NCI-H187 treated with DMSO at 0.1 percent for 48 hours (cell line): ENCODE measurements around the gene PRIM2.
"Not testable (repeated sequence)": the region's sequence is repeated elsewhere in the genome, so short reads cannot be mapped to it uniquely, and the experiment has no call there.

Experiments
- DNase-seq: peaks from one replicate; lab custom pipeline; 2025; lab: John Stamatoyannopoulos, UW

PRIM2 gene

DNA sequence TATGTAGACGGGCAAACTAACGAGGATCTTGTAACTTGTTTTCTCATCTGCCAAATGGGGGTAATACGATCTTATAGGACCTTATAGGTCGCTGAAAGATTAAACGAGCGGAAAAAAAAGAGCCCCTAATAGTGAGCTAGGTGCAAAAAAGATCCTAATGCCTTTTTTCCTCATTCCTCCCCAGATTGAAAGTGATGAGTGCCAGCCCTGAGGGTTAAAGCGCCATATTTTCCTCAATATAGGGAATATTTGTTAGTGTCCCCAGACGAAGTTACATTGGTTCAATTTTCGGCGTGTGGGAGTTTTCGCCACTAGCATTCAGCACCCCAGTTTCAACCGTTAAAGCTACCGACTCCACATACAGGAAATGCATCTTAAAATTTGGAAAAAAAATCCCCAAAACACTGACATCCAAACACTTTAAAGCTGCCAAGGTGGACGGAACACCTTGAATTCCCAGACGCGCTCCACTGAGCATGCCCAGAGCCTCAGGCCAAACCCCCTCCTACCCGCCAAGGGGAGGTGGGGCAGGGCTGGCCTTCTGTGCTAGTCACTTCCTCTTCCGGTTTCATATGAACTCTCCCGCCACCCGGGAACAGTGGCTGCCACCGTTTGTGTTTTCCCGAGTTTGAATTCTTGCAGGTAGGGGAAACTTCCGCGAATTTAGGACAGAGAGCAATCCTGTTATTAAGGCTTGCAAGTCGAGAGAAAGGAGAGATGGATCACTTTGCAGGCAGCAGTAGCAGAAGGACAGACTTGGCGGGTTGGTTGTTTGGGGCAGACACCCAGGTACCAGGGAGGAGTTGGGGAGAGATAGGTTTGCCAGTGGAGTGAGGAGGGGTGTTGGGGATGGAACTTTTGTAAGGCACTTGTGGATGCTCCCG lies at the start of gene PRIM2:
Gene PRIM2, plus strand, starts transcription at position 571 of the 884 bp plus-strand sequence. CDS start 816 bp downstream, outside the sequence.
- peak; percentile 64 for DNase-seq

DNA sequence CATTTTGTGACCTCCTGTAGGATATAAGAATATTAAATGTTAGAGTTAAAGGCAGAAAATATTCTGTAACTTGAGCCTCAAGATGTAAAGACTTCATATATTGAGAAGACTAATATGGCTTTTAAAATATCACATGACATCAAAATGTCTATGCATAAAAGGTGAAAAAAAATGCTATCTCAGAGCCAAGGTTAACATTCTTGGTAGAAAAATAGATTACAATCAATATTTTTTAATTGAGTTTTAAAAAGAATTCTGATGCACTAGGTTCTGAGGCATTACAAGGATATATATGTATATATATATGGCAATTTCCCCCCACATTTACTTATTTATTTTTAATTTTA lies 49.2 kb upstream of the PRIM2 start:
- DNase-seq, result no peak

DNA sequence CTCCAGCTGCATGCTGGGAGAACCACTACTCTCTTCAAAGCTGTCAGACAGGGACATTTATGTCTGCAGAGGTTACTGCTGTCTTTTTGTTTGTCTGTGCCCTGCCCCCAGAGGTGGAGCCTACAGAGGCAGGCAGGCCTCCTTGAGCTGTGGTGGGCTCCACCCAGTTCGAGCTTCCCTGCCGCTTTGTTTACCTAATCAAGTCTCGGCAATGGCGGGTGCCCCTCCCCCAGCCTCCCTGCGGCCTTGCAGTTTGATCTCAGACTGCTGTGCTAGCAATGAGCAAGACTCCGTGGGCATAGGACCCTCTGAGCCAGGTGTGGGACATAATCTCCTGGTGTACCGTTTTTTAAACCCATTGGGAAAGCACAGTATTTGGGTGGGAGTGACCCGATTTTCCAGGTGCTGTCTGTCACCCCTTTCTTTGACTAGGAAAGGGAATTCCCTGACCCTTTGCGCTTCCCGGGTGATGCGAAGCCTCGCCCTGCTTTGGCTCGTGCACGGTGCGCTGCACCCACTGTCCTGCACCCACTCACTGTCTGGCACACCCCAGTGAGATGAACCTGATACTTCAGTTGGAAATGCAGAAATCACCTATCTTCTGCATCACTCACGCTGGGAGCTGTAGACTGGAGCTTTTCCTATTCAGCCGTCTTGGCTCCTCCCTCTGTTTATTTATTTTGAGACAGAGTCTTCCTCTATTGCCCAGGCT lies 43.2 kb upstream of the PRIM2 start:
- DNase-seq, result not testable (repeated sequence)

DNA sequence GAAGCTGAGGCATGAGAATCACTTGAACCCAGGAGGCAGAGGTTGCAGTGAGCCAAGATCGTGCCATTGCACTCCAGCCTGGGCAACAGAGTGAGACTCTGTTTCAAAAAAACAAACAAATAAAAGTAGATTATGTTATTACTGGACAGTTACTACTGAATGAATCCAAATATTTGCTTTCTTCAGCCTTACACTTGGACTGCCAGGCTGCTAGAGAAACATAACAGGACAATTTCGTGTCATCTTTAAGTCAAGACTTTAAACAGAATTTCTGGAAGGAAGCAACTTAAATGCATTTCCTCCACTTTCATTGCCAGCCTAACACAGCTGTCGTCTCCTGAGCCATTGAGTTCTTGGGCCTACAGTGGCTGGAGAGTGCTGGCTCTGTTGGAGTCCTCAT lies 42.0 kb upstream of the PRIM2 start:
- no peak for DNase-seq

DNA sequence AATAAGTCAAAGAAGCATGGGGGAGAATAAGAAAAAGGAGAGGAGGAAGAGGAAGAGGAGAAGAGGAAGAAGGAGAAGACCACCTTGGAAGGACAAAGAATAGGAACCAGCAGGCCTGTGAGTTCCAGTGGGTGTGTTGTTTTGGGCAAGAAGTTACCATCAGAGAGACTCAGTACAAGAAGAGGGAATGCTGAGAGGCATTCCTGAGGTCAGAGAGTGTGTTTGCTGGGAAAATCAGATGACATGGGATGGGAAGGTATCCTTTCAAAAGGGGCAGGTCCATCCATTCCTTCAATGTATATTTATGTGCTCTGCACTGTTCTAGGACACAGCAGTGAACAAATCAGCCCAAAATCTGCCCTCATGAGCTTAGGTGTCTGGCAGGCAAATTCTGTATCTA lies 40.5 kb upstream of the PRIM2 start:
- no peak for DNase-seq

GRCh38 chr6:57278570-57278969 lies 38.9 kb upstream of the PRIM2 start:
- DNase-seq, result no peak

GRCh38 chr6:57279013-57279412 lies 38.4 kb upstream of the PRIM2 start:
- no peak for DNase-seq

DNA sequence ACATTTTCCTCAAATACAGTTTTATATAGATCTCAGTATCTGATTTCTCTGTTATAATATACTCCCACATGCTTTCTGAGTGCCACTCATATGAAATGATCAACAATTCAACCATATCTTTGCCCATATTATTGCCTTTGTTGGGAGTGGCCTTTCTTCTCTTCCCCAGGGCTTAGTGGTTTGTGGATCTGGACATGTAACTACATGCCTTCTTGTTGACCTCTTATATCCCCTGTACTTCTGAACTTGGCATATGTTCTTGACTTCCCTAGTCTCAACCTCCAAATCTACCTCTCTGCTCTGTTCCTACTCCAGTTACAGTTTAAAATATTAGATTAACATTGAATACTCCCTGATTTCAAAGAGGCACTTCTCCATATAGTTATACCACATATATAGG lies 34.3 kb upstream of the PRIM2 start:
- peak; percentile 55 for DNase-seq

- no peak for DNase-seq
These were observed 33.4 kb upstream of the PRIM2 start for GRCh38 chr6:57283911-57284455.

- not testable (repeated sequence) for DNase-seq
These were observed 29.3 kb upstream of the PRIM2 start for GRCh38 chr6:57288136-57288535.

GRCh38 chr6:57293472-57293871 lies 24.0 kb upstream of the PRIM2 start:
- DNase-seq, result not testable (repeated sequence)

- DNase-seq, result no peak
These were observed 22.5 kb upstream of the PRIM2 start for GRCh38 chr6:57294862-57295445.

- no peak for DNase-seq
These were observed 19.9 kb upstream of the PRIM2 start for GRCh38 chr6:57297505-57297904.

DNA sequence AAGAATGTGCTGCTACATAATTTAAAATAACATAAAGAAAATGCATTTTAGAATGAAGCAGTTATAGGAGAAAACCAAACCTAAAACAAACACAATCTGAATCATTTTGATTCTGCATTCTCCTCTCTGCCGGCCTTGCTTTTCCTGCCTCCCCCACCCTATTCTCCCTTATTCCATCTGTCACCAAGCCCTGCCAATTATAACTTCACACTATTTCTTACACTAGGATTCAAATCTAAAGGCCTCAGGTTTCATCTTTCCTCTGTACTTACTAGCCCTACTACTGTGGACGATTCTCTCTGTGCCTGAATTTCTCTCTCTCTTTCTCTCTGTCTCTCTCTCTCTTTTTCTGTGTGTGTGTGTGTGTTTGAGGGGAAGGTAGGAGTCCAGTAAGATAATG lies 18.7 kb upstream of the PRIM2 start:
- no peak for DNase-seq

DNA sequence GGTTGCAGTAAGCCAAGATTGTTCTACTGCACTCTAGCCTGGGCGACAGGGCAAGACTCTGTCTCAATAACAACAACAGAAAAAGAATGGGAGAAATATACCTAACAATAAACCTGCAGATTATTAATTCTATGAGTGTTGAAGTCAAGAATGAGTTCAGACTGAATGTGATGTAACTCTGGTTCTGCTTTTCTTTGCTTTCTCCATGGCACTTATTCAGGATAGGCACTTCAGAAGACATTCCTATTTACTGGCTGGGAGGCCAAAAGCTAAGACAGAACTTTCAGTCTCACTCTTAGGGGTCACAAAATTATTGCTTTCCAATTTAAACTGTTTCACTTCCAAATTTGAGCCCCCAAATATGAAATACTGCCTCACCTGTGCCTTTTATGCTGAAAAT lies 15.7 kb upstream of the PRIM2 start:
- DNase-seq, result no peak

DNA sequence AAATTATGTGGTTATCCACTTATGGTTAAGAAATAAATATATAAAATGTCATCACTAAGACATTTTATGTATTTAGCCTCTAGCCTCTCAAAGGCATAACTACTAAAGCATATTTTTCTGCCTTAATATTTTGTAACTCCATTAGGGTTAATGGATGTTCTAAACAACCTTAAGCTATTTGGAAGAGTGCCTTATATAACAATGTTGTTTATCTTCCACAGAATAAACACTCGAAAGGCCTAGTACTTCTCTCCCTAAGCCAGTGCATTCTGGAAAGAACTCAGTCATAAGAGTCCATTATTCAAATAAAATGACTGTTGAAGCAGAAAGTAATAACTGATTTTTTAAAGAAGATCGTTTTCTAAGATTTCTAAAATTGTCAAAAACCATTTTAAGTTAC lies 15.0 kb upstream of the PRIM2 start:
- DNase-seq, result no peak

DNA sequence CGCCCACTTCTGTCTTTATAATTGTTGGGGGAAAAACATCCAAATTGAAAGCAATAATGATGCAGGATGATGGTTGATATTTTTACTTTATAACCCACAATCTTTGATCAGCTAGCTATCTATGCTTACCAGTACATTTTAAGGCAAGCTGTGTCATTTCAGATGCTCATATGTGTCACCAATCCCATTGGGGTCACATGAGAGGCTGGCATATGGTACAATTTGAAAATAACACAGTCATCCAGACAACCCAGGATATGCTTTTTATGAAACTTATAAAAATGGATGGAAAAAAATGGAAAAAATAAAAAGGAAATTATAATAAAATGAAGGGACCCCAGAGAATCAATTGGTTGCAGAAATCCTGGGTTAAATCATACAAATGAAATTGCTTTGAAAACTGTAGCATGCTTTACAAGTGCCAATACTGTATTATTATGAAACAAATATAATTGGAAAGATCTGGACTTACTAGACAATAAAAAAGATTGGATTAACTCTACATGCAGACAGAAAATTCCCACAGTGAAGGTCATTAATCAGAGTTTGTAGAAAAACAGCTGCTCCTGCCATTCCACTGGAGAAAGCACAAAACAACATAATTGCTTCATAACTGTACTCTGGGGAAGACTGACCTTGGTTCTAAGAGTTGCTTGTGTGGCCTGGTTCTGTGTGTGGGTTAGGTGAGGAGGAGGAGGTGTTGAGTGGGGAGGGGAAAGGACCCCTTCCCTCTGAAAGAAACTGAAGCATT lies 13.3 kb upstream of the PRIM2 start:
- no peak for DNase-seq

DNA sequence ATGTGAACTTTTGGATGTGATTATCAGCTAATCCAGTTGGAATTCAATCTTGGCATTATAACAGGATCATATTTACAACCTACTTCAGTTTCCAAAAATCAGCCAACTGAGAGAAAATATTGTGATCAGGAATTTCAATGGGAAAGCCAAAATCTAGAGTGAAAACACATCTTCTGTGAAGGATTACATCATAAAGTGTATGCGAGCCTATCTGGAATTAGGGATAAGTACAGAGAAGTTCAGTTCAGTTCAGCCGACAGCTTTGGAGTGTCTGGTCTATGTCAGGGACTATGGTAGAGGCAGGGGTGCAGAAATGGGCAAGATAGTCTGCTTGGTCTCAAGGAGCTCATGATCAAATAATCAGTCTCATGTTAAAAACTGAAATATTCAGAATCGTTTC lies 12.3 kb upstream of the PRIM2 start:
- no peak for DNase-seq

DNA sequence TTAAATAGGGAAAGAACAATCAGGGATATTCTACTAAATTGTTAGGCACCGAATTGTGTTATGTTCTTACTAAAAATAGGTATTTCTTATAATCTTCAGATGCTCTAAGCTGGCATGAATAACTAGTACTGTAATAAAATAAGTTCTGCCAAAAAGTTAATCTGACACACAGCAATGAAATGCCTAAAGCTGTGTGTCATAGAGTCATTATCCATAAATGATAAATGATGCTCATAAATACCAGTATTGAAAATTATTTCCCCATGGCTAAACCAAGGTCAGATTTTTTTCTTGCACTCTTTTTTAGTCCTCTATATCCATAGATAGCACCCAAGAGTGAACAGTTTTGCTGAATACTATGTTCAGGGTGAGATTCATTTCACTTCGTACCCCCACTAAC lies 11.7 kb upstream of the PRIM2 start:
- DNase-seq, result no peak

DNA sequence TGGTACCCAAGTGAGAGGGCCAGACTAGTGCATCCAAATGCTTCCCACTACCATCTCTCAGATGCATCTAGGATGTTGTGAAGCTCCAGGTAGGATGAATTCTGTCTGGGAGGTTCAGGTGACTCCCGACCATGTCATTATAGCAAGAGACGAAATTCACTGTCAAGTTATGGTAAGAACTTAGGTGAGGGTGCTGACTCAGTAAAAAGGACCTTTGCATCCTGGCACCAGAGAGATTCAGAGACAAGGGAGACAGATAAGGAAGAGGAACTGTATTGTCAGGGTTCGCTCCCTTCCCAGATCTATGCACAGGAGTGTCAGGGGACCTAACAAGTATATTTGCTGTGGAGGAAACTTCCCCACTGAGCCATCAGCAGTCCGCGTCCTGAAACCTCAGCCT lies 11.2 kb upstream of the PRIM2 start:
- DNase-seq, result no peak

DNA sequence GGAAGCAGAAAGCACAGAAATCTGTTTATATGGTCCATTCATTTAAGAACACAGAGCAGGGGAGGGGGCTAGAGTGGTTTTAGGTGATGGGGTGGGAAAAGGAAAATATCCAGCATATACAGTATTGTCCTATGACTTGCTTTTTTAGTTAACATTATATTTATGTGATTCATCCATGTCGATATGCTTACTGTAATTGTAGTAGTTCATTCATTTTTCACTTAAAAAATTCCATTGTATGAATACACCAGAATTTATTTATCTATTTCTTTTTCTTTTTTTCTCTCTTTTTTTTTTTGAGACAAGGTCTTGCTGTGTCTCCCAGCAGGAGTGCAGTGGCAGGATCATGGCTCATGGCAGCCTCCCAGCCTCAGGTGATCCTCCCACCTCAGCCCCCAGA lies 9.6 kb upstream of the PRIM2 start:
- no peak for DNase-seq

DNA sequence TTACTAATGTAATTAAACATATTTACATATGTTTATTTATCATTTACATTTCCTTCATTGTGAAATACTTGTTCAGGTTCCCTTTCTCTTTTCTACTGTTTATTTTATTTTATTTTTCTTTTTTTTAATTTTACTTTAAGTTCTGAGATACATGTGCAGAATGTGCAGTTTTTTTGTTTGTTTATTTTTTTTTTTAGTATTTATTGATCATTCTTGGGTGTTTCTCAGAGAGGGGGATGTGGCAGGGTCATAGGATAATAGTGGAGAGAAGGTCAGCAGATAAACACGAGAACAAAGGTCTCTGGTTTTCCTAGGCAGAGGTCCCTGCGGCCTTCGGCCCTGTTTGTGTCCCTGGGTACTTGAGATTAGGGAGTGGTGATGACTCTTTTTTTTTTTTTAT lies 8.7 kb upstream of the PRIM2 start:
- DNase-seq, result not testable (repeated sequence)
